ENCODE data around the gene USP49.
"Not testable (repeated sequence)": the region's sequence is repeated elsewhere in the genome, so short reads cannot be mapped to it uniquely, and the experiment has no call there.

Gene USP49

DNA sequence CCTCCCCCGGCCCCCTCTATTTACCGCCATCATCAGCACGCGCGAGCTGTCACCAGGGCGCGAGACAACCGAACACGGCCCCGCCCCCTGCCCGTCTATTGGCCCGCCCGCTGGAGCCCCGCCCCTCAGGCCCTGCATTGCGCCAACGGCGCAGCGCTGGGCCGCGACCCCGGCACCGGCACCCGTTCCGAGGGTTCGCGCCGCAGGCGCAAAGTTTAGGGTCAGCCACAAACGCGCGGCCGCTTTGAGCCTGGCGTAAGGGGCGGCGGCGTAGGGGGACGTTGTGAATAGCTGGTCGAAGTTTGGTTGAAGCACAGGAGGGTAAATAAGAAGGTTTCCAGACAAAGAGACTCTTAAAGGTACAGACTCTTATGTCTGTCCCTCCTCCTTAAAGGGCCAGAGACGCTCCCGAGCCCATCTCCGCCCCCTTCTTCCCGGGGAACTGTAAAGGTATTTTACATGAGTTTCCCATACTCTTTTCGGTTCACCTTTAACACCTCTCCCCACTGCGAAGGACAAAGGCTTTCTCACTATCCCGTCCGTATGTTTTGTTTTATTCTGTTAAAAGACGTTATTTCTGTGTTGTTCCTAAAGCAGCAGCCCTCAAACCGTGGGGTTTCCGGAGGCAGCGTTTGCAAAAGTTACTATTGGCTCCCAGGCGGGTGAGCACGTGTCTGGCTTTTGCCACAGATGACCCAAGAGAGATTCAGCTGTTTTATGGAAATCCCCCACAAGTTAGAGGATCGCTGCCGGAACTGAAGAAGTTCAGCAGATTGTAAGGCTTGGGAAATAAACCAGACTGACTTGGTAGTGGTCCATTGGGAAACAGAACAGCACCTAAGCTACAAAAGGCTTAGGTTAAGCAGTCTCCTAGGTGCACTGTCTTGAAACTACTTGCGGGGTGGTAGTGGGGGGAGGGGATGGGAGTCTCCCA, at the start of gene USP49:
Gene USP49 (minus strand): TSS at position 76 of the 934 bp plus-strand sequence. CDS start 88,392 bp downstream, outside the sequence.
- peak; percentile 88 for DNase-seq

DNA sequence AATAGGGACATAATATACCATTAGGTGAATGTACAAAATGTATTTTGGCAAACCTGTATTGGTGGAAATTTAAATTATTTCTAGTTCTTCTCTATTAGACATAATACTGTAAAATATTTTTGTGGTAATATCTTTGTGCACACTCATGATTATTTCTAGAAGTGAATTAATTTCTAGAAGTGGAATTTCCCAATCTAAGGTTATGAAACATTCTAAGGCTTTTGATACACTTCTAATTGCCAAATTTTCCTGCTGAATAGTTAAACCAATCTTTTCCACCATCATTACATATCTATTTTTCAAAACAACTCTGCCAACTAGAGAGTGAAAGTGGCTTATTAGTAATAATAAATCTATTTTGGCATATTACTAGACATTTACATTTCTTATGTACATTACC, 48.3 kb upstream of the USP49 start:
- DNase-seq = no peak

DNA sequence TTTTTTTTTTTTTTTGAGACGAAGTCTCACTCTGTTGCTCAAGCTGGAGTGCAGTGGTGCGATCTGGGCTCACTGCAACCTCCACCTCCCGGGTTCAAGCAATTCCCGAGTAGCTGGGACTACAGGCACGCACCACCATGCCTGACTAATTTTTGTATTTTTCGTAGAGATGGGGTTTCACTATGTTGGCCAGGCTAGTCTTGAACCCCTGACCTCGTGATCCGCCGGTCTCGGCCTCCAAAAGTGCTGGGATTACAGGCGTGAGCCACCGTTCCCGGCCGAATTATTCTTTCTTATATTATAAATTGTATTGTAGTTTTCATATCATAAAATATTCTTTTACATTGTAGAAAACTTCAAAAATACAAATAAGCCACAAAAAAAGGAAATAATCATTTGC, 47.7 kb upstream of the USP49 start:
- DNase-seq = not testable (repeated sequence)

DNA sequence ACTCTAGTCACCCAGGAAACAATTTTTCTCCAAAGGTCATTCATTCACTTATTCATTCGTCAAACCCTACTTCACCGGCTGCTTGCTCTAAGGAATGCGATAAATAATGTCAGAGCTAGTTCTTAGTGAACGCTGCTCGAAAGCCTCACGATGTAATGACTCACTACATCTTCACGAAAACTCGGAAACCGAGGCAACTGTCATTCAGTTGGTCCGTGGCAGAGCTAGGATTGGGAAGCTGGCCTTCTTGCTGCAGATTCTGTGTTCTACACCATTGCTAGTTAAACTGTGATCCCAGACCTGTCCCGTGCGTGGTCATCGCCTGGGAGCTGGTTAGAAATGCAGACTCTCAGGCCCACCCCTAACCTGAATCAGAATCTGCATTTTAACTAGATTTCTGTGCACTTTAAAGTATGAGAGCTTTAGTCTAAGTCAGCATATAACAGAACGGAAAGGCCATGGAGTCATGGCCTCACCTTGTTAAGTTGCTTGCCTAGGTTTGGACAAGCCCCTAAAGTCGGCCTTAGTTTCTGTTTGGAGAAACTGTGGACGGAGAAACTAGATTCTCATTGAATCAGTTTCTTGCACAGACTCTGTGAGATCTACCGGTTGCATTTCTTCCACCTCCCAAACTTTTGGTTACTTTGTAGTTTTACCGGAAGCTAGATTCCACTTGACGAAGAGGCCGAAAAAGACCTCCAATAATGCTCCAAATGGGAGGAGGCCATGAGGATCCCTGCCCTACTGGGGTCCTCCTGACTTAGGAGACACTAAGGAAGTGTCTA, 47.1 kb upstream of the USP49 start:
- peak; percentile 57 for DNase-seq

- peak; percentile 74 for DNase-seq
Measured at GRCh38 chr6:41941280-41942066, 46.3 kb upstream of the USP49 start, which contains the start of gene CCND3. CCND3 (minus strand) TSS chr6:41941808; CDS start chr6:41941649, 159 bp downstream.

GRCh38 chr6:41940759-41941279, 45.6 kb upstream of the USP49 start:
- peak; percentile 22 for DNase-seq

DNA sequence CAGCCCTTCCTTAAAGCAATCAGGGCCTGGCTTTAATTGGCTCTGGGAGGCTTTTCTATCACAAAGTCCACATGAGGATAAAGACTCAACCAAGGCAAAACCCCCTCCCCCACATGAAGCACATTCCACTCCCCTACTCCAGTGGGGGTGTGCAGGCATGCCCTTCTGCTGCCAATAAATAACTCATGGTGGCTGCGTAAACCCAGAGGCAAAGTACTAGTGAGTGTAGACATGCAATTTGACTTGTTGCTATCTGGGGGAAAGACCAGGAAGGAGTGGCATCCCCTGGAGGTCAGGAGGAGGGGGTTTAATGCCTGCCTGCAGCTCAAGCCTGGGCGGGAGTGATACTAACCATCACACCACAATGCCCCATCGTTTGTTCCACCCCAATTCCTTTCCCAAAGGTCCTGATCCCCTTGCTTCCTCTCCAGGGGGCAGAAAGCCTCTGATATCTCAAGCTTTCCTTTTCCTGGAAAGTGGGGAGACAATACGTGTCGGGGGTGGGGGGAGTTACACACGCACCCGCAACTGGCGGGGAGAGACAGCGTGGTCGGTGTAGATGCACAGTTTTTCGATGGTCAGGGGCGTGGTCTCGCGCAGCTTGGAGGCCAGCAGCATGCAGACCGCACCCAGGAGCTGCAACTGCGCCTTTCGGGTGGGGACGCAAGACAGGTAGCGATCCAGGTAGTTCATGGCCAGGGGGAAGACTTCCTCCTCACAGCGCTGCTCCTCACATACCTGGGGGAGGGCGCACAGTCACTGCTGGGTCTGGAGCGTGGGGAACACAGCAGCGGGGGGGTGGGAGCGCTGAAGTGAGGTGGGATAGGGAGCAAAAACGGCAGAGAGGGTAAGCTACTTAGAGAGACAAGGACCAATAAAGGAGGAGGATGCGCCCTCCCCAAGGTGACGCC, 44.9 kb upstream of the USP49 start:
- DNase-seq = no peak

GRCh38 chr6:41939176-41939847, 44.1 kb upstream of the USP49 start:
- peak; percentile 97 for DNase-seq

DNA sequence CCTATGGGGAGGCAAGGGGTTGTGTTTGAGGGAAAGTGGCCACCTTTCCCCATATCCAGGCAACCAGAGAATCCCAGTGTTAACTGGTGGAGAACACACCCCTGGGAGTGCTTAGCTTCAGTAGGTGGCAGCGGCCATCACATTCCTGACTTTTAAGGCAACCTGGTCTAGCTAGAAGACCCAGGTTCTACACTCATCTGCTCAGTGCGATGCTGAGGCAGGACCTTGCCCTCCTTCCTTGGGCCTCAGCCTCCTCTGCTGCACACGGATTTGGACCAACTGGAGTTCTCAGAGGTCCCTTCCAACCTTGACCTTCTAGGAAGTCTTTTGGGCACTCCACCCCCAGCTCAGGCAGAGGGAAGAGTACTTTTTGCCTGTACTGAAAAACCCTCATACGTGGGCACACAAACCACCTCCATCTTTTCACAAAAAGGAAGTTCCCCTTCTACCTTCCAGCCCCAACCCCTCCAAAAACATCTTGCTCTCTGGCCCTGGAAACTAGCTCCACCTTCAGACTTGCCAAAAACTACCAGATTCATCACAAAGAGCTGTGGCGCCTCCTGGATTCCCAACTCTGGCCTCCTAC, 43.5 kb upstream of the USP49 start:
- no peak for DNase-seq

GRCh38 chr6:41937861-41938574, 42.8 kb upstream of the USP49 start:
- DNase-seq = peak; percentile 99

GRCh38 chr6:41937472-41937860, 42.3 kb upstream of the USP49 start:
- DNase-seq = no peak

GRCh38 chr6:41936073-41936837, 41.1 kb upstream of the USP49 start:
- peak; percentile 99 for DNase-seq

DNA sequence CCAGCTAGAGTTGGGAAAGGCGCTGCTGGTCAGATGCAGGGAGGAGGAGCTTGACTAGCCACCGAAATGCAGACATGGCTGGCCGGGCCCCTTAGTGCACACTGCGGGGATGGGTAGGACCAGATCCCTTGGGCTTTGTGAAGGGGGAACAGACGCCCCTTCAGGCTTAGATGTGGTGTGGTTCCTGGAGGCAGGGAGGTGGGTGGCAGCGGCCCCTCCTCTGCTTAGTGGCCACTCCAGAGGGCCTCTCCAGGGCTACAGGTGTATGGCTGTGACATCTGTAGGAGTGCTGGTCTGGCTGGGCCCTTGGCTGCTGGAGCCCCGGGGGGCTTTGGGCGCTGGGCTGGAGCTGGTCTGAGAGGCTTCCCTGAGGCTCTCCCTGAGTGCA, 40.5 kb upstream of the USP49 start:
- DNase-seq = no peak

DNA sequence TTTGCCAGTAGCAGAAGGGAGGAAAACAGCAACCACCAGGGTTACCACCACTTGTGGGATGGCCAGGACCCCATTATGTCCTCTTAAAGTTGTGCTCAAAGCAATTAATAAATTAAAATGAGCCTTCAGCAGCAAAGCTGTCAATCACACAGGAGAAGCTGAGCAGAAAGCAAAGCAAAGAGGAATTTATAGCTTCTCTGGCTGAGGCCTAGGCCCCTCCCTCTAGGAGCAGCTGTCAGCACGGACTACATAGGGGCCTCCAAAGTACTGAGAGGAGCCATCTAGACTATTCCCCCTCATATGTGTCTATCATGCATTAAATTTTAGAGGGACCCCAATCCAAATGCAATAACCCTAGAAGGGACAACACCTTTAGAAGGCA, 40.0 kb upstream of the USP49 start:
- DNase-seq = no peak

- peak; percentile 19 for DNase-seq
Measured at GRCh38 chr6:41934278-41935192, 39.4 kb upstream of the USP49 start.

DNA sequence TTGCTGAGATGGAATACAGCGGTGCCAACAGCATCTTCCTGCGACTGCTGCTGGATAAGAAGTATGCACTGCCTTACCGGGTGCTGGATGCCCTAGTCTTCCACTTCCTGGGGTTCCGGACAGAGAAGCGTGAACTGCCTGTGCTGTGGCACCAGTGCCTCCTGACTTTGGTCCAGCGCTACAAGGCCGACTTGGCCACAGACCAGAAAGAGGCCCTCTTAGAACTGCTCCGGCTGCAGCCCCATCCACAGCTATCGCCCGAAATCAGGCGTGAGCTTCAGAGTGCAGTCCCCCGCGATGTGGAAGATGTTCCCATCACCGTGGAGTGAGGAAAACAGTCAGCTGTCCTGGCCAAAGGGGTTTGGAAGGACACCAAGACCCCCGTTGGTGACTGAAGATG, 37.2 kb upstream of the USP49 start:
- no peak for DNase-seq

DNA sequence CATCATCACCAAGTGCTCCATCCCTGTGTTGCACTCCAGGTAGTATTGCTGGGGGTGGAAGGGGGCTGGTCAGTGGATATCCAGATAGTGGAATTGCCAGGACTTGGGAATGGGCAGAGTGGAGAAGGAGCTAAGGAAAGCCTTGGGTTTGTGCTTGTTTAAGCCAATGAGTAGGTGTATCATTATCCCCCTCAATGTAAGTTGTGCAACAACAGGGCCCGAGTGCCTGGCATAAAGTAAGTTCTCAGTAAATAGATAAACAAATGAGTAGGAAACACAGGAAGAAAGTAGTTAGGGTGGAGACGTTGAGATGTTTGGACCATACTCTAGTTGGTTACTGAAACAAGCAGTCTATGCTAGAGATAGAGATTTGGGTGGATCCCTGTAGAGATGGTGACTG, 36.6 kb upstream of the USP49 start:
- no peak for DNase-seq

DNA sequence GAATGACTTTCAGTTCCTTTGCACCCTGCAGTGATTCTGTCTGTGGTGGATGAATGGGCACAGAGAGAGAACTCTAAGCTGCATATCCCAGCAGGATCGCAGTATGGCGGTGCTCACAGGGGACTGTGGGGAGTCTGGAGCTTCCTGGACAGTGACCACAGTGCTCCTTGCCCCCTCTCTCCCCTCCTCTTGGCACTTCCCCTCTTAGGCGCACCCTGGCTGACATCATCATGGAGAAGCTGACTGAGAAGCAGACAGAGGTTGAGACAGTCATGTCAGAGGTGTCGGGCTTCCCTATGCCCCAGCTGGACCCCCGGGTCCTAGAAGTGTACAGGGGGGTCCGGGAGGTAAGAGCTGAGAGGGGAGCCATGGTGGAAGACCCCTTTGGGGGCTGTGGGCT, 34.7 kb upstream of the USP49 start:
- DNase-seq = no peak

Data from GF-D8 (cell line).